Measurements from ENCODE around the gene CSTPP1.
"Not testable (repeated sequence)": the region's sequence is repeated elsewhere in the genome, so short reads cannot be mapped to it uniquely, and the experiment has no call there.

CSTPP1 gene

DNA sequence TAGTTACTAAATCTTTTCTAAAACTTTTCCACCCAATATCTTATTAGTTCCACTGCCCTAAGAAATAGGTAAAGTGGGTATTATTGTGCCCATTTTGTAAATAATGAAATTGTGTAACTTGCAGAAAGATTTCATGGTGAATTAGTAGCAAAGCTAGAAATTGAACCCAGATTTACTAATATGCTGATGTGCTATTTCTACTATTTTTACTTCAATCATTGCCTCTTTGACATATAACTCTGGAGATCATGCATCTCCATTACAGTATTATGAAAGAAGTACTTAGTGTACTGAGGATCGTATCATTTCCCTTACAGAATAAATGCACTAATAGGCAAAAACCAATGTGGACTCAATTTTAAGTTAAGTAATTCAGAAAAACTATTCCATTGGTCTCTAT lies 119.0 kb downstream of the CSTPP1 start:
- no peak for DNase-seq

DNA sequence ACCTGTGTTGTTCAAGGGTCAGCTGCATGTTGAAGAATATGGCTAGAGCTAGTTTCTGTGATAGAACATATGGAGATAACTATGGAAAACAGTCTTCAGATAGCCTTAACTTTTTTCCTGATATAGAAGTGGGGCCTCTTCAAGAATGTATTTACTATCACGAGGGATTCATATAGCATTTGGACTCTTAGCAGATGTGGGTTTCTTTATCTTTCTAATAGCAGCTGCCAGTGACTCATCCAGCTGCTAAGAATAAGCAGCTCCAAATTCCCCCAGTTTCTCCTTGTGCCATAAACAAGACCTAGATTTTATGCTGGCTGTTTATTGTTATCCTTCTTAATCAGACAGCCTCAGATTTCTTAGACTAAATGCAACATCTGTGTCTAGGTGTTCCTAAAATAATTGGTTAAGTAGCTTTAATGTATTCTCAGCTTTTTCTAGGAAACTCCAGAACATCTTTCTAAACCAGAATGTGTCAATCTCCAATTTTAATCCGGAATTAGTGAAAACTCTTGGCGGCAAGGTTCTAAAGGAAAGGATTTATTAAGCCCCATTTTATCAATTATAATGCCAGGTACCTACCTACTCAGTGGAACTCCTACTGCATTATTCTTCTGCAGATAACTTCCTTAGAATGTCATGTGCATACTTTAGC lies 119.8 kb downstream of the CSTPP1 start:
- DNase-seq = no peak

DNA sequence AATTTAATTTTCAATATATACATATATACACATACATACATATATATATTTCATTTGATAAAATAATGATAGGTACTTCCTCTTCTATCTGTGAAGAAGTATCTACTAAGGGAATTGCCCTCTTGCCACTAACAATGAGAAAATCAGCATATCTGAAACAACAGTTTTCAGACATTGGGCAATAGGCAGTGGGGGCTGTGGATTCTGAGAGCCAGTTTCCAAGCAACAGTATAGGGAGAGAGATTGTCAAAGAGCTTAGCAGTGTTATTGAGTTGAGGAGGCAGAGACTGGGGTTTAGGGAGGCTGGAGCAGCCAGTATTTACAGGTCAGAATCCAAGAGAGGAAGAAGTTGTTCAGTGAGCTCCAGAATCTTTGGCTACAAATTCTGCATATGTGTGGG lies 120.8 kb downstream of the CSTPP1 start:
- no peak for DNase-seq

DNA sequence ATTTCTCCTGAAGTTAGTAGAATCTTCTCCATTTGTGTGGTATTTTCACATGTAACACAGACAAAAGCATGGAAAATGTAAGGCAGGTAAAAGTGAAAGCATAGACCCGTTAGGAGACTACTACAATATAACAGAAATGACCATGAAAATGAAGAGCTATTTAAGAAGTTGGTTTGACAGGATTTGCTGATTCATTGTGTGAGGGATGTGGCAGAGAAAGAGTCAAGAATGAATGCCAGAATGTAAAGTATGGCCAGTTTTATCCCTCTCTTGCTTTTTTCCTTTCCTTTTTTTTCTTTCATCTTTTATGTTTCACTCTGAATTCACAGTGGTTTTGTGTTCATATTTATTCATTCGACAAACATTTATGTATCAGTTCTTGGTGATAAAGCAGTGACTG lies 124.2 kb downstream of the CSTPP1 start:
- no peak for DNase-seq

DNA sequence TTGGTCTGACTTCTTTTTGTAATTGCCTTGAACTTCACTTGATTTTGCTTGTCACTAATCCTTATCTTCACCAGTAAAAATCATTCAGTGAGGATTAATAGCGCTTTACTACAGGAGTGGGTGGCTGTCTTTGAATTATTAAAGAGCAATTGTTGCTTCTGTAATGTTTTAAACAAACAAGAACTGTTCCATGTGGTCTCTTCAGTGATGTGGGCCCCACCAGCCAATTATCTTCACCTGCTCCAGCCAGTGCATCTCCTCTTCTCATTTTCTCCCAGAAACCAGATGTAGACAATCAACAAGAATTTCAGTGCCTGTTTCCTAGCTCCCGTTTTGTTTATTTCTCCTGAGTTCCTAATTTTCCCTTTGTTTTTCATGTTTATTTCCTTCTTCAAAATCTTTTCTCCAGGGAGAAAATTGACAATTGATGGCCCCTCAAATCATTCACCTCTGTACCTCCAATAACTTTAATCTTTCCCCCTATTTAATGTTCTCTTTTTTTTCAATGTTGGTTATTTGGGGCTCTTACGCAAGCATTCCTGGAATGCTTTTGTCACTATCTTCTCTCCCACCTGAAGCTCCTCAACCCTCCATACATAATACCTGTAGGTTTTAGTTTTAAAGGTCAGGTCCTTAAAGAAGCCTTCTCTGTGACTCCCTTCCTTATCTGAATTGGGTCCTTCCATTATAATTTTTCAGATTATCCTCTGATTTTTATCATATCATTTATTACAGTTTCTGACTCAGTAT lies 125.0 kb downstream of the CSTPP1 start:
- no peak for DNase-seq

DNA sequence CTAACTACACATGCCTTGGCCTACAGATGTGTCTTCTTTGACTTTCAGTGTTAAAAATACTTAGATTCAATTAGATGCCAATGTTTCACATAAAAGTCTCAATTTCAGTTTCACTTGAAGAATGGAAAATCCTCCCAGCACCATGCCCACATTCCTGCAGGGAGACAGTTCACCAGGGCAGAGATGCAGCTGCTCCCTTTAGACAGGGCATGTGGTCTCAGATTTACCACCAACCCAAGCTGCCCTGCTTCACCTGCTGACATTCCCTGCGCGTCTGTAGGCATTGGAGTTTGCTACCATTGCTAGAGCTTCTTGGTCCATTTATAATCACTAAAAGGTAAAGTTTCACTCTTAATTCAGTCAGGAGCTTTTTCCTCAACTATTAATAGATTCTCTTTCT lies 126.2 kb downstream of the CSTPP1 start:
- no peak for DNase-seq

DNA sequence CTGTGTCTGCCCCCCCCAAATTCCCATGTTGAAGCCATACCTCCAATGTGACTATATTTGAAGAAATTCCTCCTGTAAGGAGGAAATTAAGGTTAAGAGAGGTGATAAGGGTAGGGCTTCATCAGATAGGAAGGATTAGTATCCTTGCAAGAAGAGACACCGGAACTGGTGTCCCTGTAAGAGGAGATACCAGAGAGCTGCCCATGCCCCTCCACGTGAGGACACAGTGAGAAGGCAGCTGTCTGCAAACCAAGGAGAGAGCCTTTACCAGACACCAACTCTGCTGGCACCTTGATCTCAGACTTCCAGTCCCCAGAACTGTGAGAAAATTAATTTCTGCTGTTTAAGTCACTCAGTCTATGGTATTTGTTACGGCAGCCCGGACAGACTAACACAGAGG lies 130.8 kb downstream of the CSTPP1 start:
- no peak for DNase-seq

DNA sequence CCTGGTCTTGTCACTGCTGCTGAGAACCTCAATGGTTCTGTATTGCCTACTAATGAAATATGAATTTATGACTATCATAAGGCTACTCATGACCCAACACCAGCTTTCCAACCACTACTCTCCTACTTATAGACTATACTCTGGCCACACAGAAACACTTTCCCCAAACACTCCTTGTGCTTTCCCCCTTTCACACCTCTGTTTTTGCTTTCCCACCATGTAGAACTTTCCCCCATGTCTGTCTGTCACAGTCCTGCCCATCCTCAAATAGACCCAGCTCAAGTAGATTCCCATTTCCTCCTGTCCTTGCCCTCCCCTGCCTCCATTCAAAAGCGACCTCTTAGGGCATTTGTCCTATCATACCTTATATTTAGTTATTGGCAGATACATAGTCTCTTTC lies 134.2 kb downstream of the CSTPP1 start:
- DNase-seq = no peak

DNA sequence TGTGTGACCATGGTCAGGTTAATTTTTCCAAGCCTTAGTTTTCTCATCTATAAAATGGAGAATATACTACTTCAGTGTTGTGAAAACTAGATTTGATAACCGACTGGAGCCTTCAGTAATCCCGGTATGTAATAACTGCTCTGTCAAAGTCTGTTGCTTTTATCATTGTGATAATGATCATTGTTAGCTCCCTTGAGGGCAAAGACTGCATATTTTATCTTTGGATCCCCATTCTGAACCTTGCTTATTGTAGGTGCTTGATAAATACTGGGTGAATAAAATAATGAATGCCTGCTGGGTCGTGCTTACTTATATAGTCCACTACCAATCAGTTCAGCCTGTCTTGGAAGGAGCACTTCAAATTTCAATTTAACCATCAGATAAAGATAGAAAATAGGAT lies 134.8 kb downstream of the CSTPP1 start:
- no peak for DNase-seq

DNA sequence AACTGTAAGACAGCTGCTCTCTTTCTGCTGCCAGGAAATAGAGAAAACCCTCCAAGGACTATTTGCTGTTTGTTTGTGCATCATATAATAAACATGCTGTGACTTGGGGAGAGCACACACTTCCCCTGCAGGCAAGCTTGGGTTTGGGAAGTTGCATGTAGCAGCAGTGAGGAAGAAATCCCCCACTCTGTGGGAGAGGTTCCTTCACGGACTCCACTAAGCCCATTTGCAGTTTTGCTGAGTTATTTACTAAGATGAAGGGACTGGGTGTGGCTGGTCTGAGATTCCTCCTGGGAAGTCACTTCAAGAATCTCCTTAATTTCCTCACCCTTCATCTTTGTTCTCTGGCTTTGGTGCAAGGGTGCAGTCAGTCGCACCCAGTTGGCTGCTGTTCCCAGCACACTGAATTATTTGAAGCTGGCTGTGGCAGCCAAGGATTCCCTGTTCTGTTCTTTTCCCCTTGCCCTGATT lies 135.3 kb downstream of the CSTPP1 start:
- no peak for DNase-seq

DNA sequence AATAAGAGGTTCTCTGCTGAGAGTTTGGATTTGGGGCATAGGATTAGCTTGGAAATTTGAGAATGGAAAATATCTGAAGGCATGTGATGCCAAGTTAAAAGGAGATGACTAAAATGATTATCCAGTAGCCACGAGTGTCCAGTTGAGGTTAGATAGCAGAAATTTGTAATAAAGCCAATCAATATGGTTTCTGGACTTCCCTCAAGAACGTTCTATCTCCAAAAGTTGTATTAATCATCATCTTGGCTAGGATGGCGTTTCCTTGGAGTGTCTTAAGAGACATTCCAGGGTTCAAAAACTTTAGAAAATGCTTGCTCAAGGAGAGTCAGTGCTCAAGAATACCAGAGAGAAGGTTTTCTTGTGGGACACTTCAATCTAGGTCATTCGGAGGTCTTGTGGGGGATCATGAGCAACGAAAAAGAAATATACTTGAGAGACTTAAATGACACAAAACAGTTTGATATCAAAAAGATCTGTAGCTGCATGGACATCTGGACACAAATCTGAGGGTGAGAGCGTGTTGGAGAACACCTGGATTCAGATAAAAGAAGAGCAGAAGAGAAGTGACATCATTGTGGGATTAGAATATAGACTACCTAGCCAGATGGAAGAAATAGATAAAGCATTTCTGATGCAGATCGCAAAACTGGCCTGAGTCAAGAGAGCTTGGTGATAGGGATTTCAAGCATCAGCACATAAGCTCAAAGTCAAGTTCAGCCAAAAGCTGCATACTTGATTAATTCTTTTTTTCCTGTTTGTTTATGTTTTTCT lies 142.4 kb downstream of the CSTPP1 start:
- DNase-seq = no peak

DNA sequence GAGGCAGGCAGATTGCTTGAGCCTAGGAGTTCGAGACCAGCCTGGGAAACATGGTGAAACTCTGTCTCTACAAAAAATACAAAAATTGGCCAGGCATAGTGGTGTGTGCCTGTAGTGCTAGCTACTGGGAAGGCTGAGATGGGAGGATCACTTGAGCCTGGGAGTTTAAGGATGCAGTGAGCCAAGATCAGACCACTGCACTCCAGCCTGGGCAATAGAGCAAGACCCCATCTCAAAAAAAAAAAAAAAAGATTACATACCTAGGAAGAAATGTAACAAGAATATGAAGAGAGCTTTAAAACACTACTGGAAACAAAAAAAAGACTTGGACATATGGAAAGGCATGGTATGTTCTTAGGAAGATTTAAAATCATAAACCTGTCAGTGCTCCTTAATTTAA lies 144.2 kb downstream of the CSTPP1 start:
- not testable (repeated sequence) for DNase-seq

DNA sequence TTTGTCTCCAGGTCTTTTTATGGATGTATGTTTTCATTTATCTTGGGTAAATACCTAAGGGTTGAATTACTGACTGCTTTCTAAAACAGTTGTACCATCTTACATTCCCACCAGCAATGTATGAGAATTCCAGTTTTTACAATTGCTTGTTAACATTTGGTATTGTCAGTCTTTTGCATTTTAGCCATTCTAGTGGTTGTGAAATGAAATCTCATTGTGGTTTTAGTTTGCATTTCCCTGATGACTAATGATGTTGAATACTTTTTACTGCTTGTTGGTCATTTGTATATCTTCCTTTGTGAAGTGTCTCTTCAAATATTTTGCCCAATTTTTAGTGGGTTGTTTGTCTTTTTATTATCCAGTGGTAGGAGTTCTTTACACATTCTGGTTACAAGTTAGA lies 147.4 kb downstream of the CSTPP1 start:
- no peak for DNase-seq

DNA sequence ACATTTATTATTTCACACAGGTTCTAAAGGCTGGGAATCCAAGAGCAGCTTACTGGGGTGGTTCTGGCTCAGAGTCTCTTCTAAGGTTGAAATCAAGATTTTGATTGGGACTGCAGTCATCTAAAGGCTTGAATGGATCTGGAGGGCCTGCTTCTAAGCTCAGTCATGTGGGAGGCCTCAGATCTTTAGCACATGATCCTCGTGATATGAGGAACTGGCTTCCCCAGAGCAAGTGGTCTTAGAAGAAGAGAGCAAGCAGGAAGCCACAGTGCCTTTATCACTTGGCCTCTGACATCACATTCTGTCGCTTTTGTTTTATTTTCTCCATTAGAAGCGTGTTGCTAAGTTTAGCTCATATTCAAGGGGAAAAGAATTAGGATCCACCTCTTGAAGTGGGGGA lies 151.2 kb downstream of the CSTPP1 start:
- no peak for DNase-seq

DNA sequence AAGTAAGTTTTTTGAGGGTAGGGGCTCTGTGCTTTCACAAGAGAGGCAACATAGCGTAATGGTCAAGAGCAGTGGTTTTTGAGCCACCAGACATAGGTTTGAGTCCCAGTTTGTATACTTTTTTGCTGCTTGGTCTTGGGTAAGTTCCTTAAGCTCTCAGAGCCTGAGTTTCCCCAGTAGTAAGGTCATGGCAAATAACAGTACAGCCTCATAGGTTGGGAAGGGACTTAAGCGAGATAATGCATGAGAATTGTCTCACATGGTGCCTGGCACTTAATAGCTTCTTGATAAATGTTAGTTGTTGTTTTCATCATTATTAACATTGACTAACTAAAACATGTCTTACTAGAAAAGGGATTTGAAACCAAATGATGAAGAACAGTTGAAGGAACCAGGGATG lies 157.0 kb downstream of the CSTPP1 start:
- no peak for DNase-seq

DNA sequence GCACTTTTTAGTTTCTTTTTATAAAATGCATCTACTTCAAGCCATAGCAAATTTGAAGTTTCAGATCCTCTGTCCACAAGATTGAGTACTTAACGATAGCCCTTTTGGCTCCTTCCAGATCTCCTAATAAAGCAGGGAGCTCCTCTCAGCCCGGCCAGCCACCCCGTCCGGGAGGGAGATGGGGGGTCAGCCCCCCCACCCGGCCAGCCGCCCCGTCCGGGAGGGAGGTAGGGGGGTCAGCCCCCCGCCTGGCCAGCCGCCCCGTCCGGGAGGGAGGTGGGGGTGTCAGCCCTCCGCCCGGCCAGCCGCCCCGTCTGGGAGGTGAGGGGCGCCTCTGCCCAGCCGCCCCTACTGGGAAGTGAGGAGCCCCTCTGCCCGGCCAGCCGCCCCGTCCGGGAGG lies 160.3 kb downstream of the CSTPP1 start:
- DNase-seq = not testable (repeated sequence)

DNA sequence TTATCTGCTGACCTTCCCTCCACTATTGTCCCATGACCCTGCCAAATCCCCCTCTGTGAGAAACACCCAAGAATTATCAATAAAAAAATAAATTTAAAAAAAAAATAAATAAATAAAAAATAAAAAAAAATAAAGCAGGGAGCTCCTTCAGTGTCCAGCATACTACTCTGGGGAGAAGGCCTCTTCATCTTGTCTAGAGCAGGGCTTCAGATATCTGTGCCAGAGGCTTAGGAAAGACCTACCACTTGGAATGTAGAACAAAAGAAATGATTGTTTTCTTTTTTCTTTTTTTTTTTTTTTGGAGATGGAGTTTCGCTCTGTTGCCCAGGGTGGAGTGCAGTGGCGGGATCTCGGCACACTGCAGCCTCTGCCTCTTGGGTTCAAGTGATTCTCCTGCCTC lies 161.7 kb downstream of the CSTPP1 start:
- not testable (repeated sequence) for DNase-seq

DNA sequence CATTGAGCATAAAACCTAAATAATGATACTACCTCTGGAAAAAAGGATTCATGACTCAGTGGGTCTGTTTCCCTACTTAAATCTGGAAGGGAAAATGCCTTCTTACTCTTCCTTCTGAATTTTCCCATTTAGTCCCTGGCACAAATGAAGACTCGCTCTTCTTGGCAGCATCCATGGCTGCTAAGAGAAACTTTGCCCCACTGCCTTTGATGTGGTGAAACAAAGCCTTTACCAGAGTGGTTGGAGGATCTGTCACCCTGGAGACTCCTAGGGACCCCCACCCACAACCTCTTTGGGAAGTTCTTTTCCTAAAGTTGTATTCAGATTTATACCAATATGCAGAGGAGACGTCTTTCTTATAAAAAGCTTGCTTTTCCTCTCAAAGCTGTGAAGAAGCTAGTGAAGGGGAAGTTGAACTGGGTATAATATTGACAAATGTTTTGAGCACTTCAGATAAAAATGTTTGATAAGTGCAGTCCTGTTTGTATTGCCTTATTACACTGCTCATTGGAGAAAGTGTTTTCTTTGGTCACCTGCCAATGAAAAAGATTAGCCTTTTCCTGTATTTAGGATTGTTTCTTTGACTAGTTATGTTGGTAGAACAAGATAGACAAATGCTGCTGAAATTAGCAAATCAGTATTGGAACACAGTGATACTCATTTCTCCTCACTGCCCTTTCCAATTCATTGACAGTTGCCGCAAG lies 162.8 kb downstream of the CSTPP1 start:
- DNase-seq = no peak

DNA sequence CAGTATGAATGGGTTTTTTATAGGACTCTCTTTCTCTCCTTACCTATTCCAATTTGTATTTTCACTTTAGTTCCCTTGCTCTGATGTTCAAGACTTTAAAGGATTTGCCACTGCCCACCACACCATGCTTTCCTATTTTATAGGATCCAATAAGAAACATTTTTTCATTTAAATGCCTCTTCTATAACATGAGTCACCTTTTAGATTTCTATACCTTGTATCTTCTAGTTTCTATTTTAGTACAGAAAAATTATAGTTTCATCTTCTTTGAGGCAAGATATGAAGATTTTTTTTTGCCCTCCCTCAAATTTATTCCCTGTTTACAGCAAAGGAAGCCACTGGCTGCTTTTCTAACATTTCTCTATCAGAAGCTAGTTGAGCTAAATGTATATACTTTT lies 163.4 kb downstream of the CSTPP1 start:
- DNase-seq = no peak

DNA sequence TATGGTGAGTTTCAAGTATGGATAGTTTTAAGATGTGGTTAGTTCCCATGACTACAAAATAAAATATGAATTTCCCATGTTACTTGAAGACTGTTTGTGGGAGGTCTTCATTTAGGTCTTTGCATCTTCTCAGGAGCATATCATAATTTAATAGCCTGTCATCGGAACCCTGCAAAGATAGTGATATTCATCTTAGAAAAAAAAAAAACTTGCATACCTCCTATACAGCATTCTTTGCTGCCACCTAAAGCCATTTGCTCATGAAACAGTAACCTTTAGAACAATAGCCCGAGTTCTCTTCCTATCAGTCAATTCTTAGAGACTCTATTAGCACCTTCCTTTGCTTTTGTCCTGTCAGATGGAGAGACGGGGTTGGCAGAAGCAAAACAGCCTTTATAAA lies 164.8 kb downstream of the CSTPP1 start:
- DNase-seq = no peak

DNA sequence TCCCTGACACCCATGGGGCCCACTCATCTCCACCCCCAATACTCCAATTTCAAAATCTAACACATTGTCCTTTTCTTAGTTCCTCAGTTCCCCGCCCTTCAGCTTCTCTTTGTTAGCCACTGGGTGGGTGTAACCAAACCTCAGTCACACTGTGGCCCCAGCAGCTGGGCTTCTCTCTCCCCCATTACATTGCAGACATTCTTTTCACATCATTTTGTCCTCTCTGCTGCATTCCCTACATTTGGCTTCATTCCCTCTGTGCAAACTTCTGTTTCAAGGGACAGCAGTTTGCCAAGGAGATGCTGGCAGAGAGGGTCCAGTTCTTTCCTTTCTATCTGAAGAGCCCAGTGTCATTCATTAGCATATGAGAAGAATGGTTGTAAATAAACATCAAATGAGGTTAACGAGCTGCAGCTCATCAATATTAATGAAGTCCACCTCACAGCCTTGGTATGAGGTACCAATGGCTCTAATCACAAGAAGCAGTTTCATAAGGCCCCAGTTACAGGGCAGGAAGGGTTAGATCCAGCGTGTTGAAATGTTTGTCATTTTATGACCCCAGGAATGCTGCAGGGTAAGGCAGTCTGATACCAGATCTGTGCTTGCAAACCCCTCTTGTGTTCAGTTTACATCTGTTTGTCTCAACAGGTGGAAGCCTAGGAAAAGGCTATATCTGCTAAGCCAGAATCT lies 167.8 kb downstream of the CSTPP1 start:
- DNase-seq = peak; percentile 58

DNA sequence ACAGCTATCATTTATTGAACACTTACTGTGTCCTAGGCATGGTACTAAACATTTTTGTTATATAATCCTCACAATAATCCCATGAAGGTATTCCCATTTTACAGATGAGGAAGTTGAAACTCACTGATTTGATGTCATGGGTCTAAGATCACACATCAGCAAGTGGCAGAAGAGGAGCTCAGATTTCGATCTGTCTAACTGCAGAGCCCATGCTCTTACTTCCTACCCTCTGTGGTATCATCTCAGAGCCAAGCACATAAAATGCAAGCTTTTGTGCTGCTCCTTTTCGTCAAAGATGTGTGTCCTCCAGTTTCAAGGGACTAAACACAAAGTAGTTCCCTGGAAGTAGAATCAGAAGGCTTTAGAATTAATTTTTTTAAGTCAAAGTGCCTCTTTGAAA lies 169.0 kb downstream of the CSTPP1 start:
- DNase-seq = no peak

DNA sequence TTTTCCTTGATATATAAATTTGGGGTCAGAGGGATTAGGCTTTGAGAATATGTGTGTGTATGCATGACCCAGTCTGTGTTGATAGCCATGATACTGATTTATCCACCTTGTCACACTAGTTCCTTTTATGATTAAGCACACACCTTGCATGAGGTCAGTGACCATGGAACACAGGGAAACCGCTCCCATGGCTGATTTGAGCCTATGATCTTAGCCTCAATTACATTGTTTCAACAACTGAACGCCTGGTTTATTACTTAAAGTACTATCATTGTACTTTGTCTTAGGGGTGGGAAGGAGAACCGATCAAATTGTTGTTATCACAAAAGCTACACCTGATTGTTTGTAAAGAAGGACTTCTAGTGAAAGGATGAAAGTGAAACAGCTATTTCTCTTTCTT lies 169.4 kb downstream of the CSTPP1 start:
- DNase-seq = no peak
